ENCODE data around the gene MUC2. TPM values are rescaled to one million over a fixed set of nuclear protein-coding genes. Genes with fewer than 3 reads are reported as not detected.

The MUC2 gene
- total RNA-seq, 1 donor from 2014 or later = not detected

DNA sequence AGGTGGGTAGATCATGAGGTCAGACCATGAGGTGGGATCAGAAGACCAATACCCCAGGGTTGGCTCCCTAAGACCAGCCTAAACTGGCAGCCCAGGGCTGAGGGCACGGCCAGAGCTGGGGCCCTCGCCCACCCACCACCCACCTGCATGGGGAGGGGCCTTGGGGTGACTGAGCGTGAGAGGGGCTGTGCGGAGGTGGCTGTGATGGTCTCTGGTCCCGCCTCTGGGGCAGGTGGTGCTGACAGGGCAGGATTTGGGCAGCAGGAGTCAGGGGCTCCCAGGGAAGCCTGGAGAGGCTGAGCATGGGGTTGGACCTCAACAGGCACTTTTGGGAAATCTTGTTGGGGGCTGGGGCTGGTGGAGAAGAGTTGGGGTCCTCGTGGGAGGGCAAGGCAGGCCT lies 43.3 kb downstream of the MUC2 start:
- Mint-ChIP-seq H3K9me3 (ENCODE audit: unreplicated experiment) (peaks cover 2% of the 10 kb centered on the region), H3K27ac (ENCODE audit: unreplicated experiment) (no peak overlapping the region), H3K4me3 (ENCODE audit: unreplicated experiment) (no peak overlapping the region), H3K4me1 (ENCODE audit: low read depth, unreplicated experiment) (no peaks in the 10 kb centered on the region), H3K36me3 (ENCODE audit: unreplicated experiment) (no peaks in the 10 kb centered on the region), H3K27me3 (ENCODE audit: unreplicated experiment) (peaks cover 2% of the 10 kb centered on the region)
- TF ChIP-seq, protein P1, sequence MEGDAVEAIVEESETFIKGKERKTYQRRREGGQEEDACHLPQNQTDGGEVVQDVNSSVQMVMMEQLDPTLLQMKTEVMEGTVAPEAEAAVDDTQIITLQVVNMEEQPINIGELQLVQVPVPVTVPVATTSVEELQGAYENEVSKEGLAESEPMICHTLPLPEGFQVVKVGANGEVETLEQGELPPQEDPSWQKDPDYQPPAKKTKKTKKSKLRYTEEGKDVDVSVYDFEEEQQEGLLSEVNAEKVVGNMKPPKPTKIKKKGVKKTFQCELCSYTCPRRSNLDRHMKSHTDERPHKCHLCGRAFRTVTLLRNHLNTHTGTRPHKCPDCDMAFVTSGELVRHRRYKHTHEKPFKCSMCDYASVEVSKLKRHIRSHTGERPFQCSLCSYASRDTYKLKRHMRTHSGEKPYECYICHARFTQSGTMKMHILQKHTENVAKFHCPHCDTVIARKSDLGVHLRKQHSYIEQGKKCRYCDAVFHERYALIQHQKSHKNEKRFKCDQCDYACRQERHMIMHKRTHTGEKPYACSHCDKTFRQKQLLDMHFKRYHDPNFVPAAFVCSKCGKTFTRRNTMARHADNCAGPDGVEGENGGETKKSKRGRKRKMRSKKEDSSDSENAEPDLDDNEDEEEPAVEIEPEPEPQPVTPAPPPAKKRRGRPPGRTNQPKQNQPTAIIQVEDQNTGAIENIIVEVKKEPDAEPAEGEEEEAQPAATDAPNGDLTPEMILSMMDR (IDR thresholded peaks at IDR 0.05; ENCODE audit: partially characterized antibody, unreplicated experiment) = no peak
- no peak for DNase-seq

DNA sequence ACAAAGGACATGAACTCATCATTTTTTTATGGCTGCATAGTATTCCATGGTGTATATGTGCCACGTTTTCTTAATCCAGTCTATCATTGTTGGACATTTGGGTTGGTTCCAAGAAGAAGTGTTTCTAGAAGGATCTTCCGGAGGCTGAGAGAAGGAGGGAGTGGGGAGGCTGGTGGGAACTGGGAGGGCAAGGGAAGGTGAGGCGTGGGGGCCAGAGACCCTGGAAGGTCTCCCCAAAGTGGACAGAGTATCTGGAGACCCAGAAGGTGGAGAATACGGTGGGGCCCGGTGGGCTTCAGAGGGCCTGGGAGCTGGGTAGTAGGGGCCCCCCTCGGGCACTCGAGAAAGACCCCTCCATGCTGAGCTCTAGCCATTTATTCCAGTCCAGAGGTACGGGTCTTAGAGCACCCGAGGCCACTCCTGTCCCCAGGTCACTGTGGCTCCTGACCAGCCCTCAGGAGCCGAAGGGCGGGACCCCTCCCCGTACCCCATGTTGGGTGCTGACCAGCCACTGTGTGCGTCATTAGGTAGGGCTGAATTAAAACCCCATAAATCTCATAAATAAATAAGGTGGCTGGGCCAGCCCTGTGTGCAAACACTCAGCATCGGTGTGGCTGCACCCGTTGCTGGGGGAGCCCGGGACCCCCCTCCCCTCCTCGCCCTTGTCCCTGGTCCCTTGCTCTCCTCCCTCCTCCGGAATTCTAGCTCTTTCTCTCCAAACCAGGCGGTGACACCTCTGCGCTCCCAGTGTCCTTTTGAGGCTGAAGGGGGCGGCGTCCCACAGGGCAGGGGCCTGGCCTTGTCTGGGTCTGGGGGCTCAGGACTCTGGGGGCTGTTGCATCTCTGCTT lies 44.3 kb downstream of the MUC2 start:
- Mint-ChIP-seq H3K9me3 (ENCODE audit: unreplicated experiment) (peaks cover 5% of the 10 kb centered on the region), H3K36me3 (ENCODE audit: unreplicated experiment) (no peaks in the 10 kb centered on the region), H3K27me3 (ENCODE audit: unreplicated experiment) (peaks cover 6% of the 10 kb centered on the region), H3K4me1 (ENCODE audit: low read depth, unreplicated experiment) (no peaks in the 10 kb centered on the region), H3K27ac (ENCODE audit: unreplicated experiment) (no peak overlapping the region), H3K4me3 (ENCODE audit: unreplicated experiment) (no peak overlapping the region)
- TF ChIP-seq, protein P1 (IDR thresholded peaks at IDR 0.05; ENCODE audit: partially characterized antibody, unreplicated experiment) = no peak
- no peak for DNase-seq

DNA sequence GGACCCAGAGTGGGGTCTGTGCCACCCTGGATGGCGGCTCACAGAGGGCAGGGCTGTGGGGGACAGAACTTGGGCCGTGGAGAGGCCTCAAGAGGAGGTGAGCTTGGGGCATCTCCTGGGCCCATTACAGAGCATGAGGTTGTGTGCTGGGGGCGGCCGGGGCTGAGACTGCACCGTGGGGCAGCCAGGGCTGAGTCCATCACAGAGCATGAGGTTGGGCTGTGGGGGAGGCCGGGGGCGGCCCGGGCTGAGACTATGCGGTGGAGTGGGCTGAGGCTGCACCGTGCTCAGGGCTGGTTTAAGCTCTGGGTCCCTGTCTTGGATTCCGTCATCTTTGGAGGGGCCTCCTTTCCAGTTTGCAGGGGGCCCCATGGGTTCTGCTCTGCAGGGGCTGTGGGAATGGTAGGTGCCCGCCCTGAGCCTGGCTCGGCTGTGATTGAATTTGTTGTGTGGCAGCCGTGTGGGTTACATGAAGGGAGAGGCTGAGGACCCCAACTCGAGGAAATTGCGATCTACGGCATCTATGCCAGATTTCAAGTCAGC lies 45.0 kb downstream of the MUC2 start:
- Mint-ChIP-seq H3K4me3 (ENCODE audit: unreplicated experiment) (no peak overlapping the region), H3K4me1 (ENCODE audit: low read depth, unreplicated experiment) (no peaks in the 10 kb centered on the region), H3K27me3 (ENCODE audit: unreplicated experiment) (peaks cover 11% of the 10 kb centered on the region), H3K9me3 (ENCODE audit: unreplicated experiment) (peaks cover 5% of the 10 kb centered on the region), H3K36me3 (ENCODE audit: unreplicated experiment) (no peaks in the 10 kb centered on the region), H3K27ac (ENCODE audit: unreplicated experiment) (no peak overlapping the region)
- TF ChIP-seq, protein P1 (IDR thresholded peaks at IDR 0.05; ENCODE audit: partially characterized antibody, unreplicated experiment) = no peak
- no peak for DNase-seq

DNA sequence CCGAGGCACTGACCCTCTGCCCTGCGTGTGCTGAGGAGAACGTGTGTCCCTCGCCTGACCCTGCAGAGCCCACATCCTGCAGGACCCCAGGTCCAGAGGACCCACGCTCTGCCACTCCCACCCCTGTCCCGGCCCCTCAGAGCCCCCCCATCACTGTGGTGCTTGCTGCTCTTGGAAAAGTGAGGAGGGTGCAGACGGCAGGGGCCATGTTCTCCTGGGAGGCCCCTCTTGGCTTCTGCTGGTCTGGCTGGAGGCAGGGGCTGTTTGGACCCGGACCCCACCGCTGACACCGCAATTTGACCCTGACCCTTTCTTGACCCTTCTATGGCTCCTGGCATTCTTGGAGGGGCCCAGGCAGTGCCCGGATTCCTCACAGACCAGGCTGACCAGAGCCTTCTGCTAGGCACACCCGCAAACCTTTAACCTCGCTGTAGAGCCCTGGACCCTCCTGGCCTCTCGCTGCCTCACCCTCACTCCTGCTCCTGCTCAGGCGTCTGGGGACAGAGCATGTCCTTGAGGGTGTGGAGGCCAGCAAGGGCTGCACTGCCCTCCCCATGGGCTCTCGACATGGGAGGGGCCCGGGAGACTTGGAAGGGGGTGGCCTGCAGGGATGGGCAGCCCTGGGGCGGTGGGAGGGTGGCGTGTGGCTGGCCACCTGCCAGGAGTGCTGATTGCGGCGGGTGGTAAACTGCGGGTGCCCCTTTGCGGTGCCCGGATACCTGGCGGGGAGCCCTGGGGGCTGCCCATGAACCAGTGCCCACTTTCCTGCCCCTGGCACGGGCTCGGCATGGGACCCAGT lies 46.1 kb downstream of the MUC2 start:
- TF ChIP-seq, protein P1 (IDR thresholded peaks at IDR 0.05; ENCODE audit: partially characterized antibody, unreplicated experiment) = no peak
- Mint-ChIP-seq H3K27ac (ENCODE audit: unreplicated experiment) (no peak overlapping the region), H3K4me3 (ENCODE audit: unreplicated experiment) (no peak overlapping the region), H3K36me3 (ENCODE audit: unreplicated experiment) (no peaks in the 10 kb centered on the region), H3K27me3 (ENCODE audit: unreplicated experiment) (peaks cover 19% of the 10 kb centered on the region), H3K4me1 (ENCODE audit: low read depth, unreplicated experiment) (no peaks in the 10 kb centered on the region), H3K9me3 (ENCODE audit: unreplicated experiment) (peaks cover 5% of the 10 kb centered on the region)
- no peak for DNase-seq
